ENCODE measurements around the gene MYO6.

DNA sequence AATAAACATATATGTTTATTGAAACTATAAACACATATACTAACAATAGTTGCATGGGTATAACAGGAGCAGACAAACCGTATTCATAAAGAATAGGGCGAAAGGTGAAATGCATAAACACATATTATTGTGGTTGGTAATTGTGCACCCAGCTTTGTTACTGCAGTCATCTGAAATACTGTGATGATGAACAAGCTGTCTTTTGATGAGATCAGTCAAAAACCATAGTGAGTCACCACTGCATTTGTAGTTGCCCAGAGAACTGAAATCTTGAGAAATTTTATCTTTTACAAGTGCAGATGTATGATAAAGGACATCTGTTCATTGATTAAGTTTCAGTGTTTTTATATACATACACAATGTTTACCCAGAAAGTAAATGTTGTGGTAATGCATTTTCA lies 133.7 kb downstream of the MYO6 start:
- TF ChIP-seq, protein P1, sequence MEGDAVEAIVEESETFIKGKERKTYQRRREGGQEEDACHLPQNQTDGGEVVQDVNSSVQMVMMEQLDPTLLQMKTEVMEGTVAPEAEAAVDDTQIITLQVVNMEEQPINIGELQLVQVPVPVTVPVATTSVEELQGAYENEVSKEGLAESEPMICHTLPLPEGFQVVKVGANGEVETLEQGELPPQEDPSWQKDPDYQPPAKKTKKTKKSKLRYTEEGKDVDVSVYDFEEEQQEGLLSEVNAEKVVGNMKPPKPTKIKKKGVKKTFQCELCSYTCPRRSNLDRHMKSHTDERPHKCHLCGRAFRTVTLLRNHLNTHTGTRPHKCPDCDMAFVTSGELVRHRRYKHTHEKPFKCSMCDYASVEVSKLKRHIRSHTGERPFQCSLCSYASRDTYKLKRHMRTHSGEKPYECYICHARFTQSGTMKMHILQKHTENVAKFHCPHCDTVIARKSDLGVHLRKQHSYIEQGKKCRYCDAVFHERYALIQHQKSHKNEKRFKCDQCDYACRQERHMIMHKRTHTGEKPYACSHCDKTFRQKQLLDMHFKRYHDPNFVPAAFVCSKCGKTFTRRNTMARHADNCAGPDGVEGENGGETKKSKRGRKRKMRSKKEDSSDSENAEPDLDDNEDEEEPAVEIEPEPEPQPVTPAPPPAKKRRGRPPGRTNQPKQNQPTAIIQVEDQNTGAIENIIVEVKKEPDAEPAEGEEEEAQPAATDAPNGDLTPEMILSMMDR (conservative IDR thresholded peaks at IDR 0.05; ENCODE audit: low read depth, low read length) = no peak
- no peak for TF ChIP-seq RAD21 (IDR thresholded peaks at IDR 0.05; ENCODE audit: low read length)
- TF ChIP-seq BHLHE40 (IDR thresholded peaks at IDR 0.05; ENCODE audit: low read depth, low read length) = no peak
- TF ChIP-seq FOS (IDR thresholded peaks at IDR 0.05; ENCODE audit: low read depth, low read length) = peak; percentile 53; the same call in 1 of the 2 replicates
- TF ChIP-seq RCOR1 (IDR thresholded peaks at IDR 0.05; ENCODE audit: insufficient replicate concordance, low read length) = no peak

Measured in IMR-90 (cell line).